Osteoblast (primary cell): ENCODE results near the gene CORO2B. TPM values are rescaled to one million over a fixed set of nuclear protein-coding genes. Genes with fewer than 3 reads are reported as not detected.

Source experiments
- DNase-seq: peaks from one replicate; pipeline ENCODE4 v3.0.0; 2011; ENCODE audit warnings: low spot score, mixed read lengths; ENCODE audit not compliant: insufficient read length; ENCODE audit errors: missing footprints
- H2AFZ ChIP-seq: 2 replicates; pipeline ENCODE4 v1.6.0; 2011; ENCODE audit warnings: mild to moderate bottlenecking, low read length
- H3K27ac ChIP-seq: 2 replicates; pipeline ENCODE4 v1.5.1; 2011; ENCODE audit warnings: mild to moderate bottlenecking, low read depth, low read length, moderate library complexity
- H3K27me3 ChIP-seq: 2 replicates; pipeline ENCODE4 v1.6.0; 2012; ENCODE audit warnings: mild to moderate bottlenecking, control low read depth, inconsistent platforms, low read length, moderate library complexity; ENCODE audit not compliant: insufficient read depth
- H3K36me3 ChIP-seq: 2 replicates; pipeline ENCODE4 v1.5.1; 2011; ENCODE audit warnings: mild to moderate bottlenecking, low read length, control low read depth, moderate library complexity; ENCODE audit not compliant: insufficient read depth
- H3K4me1 ChIP-seq: 2 replicates; pipeline ENCODE4 v1.5.1; 2011; ENCODE audit warnings: mild to moderate bottlenecking, low read length, control low read depth, moderate library complexity; ENCODE audit not compliant: insufficient read depth
- H3K4me2 ChIP-seq: 2 replicates; pipeline ENCODE4 v1.6.0; 2011; ENCODE audit warnings: mild to moderate bottlenecking, low read length; ENCODE audit not compliant: insufficient read depth
- H3K4me3 ChIP-seq: fragments of 200-600 bp; sonication (generic); 3 replicates; pipeline ENCODE4 v1.5.1; 2012; ENCODE audit warnings: mild to moderate bottlenecking, low read length, inconsistent platforms; ENCODE audit not compliant: insufficient read depth
- H3K79me2 ChIP-seq: 2 replicates; pipeline ENCODE4 v1.6.0; 2012; ENCODE audit warnings: mild to moderate bottlenecking, low read length, control low read depth, inconsistent platforms; ENCODE audit not compliant: insufficient read depth
- H3K9me3 ChIP-seq: 2 replicates; pipeline ENCODE4 v1.5.1; 2011; ENCODE audit warnings: low read depth, low read length, control low read depth
- H4K20me1 ChIP-seq: 2 replicates; pipeline ENCODE4 v1.6.0; 2012; ENCODE audit warnings: mild to moderate bottlenecking, low read length, control low read depth; ENCODE audit not compliant: insufficient read depth
- CTCF ChIP-seq: IDR thresholded peaks from 2 replicates; pipeline ENCODE4 v1.5.1; 2011; ENCODE audit warnings: mild to moderate bottlenecking, low read depth, low read length, moderate library complexity; ENCODE audit errors: extremely low read depth
- total RNA-seq: library from RNA; depleted of rRNA; stranded (reverse); fragments of >200 nt; gene quantifications from 2 replicates; pipeline ENCODE4 v1.2.3, GENCODE V29; 2012

Gene CORO2B
- total RNA-seq, 1 donor, result 10.5 TPM

GRCh38 chr15:68734881-68735280 lies 156.1 kb downstream of the CORO2B start:
- Histone ChIP-seq H3K27me3 (peaks cover 14% of the 10 kb centered on the region), H2AFZ (no peak overlapping the region)
- DNase-seq, result no peak

GRCh38 chr15:68735610-68736009 lies 156.8 kb downstream of the CORO2B start:
- Histone ChIP-seq H3K27me3 (peaks cover 11% of the 10 kb centered on the region), H3K79me2 (no peaks in the 10 kb centered on the region), H3K36me3 (no peaks in the 10 kb centered on the region), H3K4me2 (no peak overlapping the region), H3K9me3 (no peaks in the 10 kb centered on the region), H3K4me3 (no peak overlapping the region), H3K4me1 (peaks cover 6% of the 10 kb centered on the region), H3K27ac (no peak overlapping the region), H4K20me1 (no peaks in the 10 kb centered on the region), H2AFZ (no peak overlapping the region)
- DNase-seq, result no peak
- no peak for TF ChIP-seq CTCF

More at GRCh38 chr15:68734881-68735280, 156.1 kb downstream of the CORO2B start:
- Histone ChIP-seq H3K4me1 (peaks cover 6% of the 10 kb centered on the region), H3K9me3 (no peaks in the 10 kb centered on the region), H3K4me2 (no peak overlapping the region), H3K27ac (no peak overlapping the region), H3K36me3 (no peaks in the 10 kb centered on the region), H3K79me2 (no peaks in the 10 kb centered on the region), H3K4me3 (no peak overlapping the region), H4K20me1 (no peaks in the 10 kb centered on the region)
- no peak for TF ChIP-seq CTCF

GRCh38 chr15:68739390-68740080 lies 160.7 kb downstream of the CORO2B start:
- no peaks in the 10 kb centered on the region for H3K9me3 ChIP-seq
- peaks cover 11% of the 10 kb centered on the region for H3K27me3 ChIP-seq
- H4K20me1 ChIP-seq, result no peaks in the 10 kb centered on the region
- no peak for DNase-seq
- H3K27ac ChIP-seq, result no peak overlapping the region
- no peaks in the 10 kb centered on the region for H3K4me1 ChIP-seq
- no peaks in the 10 kb centered on the region for H3K36me3 ChIP-seq
- H3K79me2 ChIP-seq, result no peaks in the 10 kb centered on the region
- no peak for TF ChIP-seq CTCF
- no peak overlapping the region for H2AFZ ChIP-seq
- no peak overlapping the region for H3K4me2 ChIP-seq
- H3K4me3 ChIP-seq, result no peak overlapping the region

GRCh38 chr15:68743256-68743655 lies 164.5 kb downstream of the CORO2B start:
- Histone ChIP-seq H3K79me2 (no peaks in the 10 kb centered on the region), H3K4me3 (no peak overlapping the region), H2AFZ (no peak overlapping the region), H3K27ac (no peak overlapping the region), H3K4me2 (no peak overlapping the region), H4K20me1 (no peaks in the 10 kb centered on the region), H3K36me3 (no peaks in the 10 kb centered on the region), H3K4me1 (no peaks in the 10 kb centered on the region), H3K9me3 (no peaks in the 10 kb centered on the region), H3K27me3 (peaks cover 4% of the 10 kb centered on the region)
- no peak for TF ChIP-seq CTCF
- DNase-seq, result no peak
